ENCODE results near the gene UPK3A.
"Not testable (repeated sequence)": the region's sequence is repeated elsewhere in the genome, so short reads cannot be mapped to it uniquely, and the experiment has no call there.

UPK3A gene

GRCh38 chr22:45259754-45260394 is 24.9 kb upstream of the UPK3A start:
- no peak for DNase-seq

GRCh38 chr22:45260395-45260759 is 24.4 kb upstream of the UPK3A start:
- not testable (repeated sequence) for DNase-seq

GRCh38 chr22:45261407-45262088 is 23.2 kb upstream of the UPK3A start:
- DNase-seq = peak; percentile 7

- DNase-seq = no peak
Observed at GRCh38 chr22:45262195-45262930, 22.4 kb upstream of the UPK3A start.

GRCh38 chr22:45262931-45263462 is 21.8 kb upstream of the UPK3A start:
- peak; percentile 36 for DNase-seq

- peak; percentile 42 for DNase-seq
Observed at GRCh38 chr22:45263463-45264269, 21.1 kb upstream of the UPK3A start.

- DNase-seq = no peak
Observed at GRCh38 chr22:45265535-45265934, 19.2 kb upstream of the UPK3A start.

- DNase-seq = peak; percentile 80
Observed at GRCh38 chr22:45268167-45268957, 16.4 kb upstream of the UPK3A start.

GRCh38 chr22:45268958-45269844 is 15.5 kb upstream of the UPK3A start:
- DNase-seq = peak; percentile 49

GRCh38 chr22:45270095-45271020 is 14.4 kb upstream of the UPK3A start:
- no peak for DNase-seq

GRCh38 chr22:45271667-45272201 is 13.0 kb upstream of the UPK3A start:
- DNase-seq = no peak

GRCh38 chr22:45272498-45272897 is 12.3 kb upstream of the UPK3A start:
- no peak for DNase-seq

- no peak for DNase-seq
Observed at GRCh38 chr22:45273452-45274075, 11.2 kb upstream of the UPK3A start.

- no peak for DNase-seq
Observed at GRCh38 chr22:45276507-45277105, 8.1 kb upstream of the UPK3A start.

GRCh38 chr22:45277720-45278119 is 7.0 kb upstream of the UPK3A start:
- not testable (repeated sequence) for DNase-seq

GRCh38 chr22:45278125-45278524 is 6.6 kb upstream of the UPK3A start:
- no peak for DNase-seq

- no peak for DNase-seq
Observed at GRCh38 chr22:45280587-45280980, 4.2 kb upstream of the UPK3A start.

GRCh38 chr22:45281010-45281409 is 3.7 kb upstream of the UPK3A start:
- no peak for DNase-seq
